B cell (primary cell): ENCODE results near the gene DGCR6L. TPM values are rescaled to one million over a fixed set of nuclear protein-coding genes. Genes with fewer than 3 reads are reported as not detected.
"Not testable (repeated sequence)": the region's sequence is repeated elsewhere in the genome, so short reads cannot be mapped to it uniquely, and the experiment has no call there.

ENCODE experiments used
- ATAC-seq: fragments of 200-7000 bp; cut with Tn5 transposase; one replicate; pipeline ENCODE4 v1.10.0; 2021; ENCODE audit warnings: low read depth, mild to moderate bottlenecking, moderate number of reproducible peaks, moderate library complexity
- CTCF ChIA-PET: fragments of 350-600 bp; sonication (Branson Sonifier 250); formaldehyde crosslinking; loops from one replicate; lab custom pipeline; 2021; ENCODE audit warnings: antibody characterized with exemption, inconsistent platforms; lab: Charles Lee
- POLR2A ChIA-PET: fragments of 350-600 bp; sonication (Branson Sonifier 250); formaldehyde crosslinking; loops from one replicate; lab custom pipeline; 2021; ENCODE audit warnings: antibody characterized with exemption; lab: Charles Lee
- DNase-seq: peaks from one replicate; pipeline ENCODE4 v3.0.0; 2013
- H2AFZ ChIP-seq: 2 replicates; pipeline ENCODE4 v1.6.1; 2012; ENCODE audit warnings: mild to moderate bottlenecking, low read depth, low read length; ENCODE audit not compliant: insufficient read depth, poor library complexity, severe bottlenecking
- H3K27ac ChIP-seq, 2 donors: 1 replicate in 1 of 2; 2 replicates in 1 of 2; pipeline ENCODE4 v1.5.1; 2012 to 2013; ENCODE audit warnings: low read length in 2 of 2, mild to moderate bottlenecking in 2 of 2, moderate library complexity in 1 of 2
- H3K27me3 ChIP-seq, 4 experiments: fragments of 200-600 bp in 1 of 4; sonication (generic) in 1 of 4; replicated peaks in 1 of 4; 1 replicate in 2 of 4; 2 replicates in 2 of 4; pipeline versions ENCODE4 v1.6.1 to v1.7.0; 2013 to 2016; ENCODE audit warnings: low read length in 3 of 4, mild to moderate bottlenecking in 2 of 4, mixed read lengths in 1 of 4, moderate library complexity in 1 of 4; ENCODE audit not compliant: insufficient read depth in 4 of 4, control insufficient read depth in 3 of 4; ENCODE audit errors: control extremely low read depth in 1 of 4
- H3K36me3 ChIP-seq, 2 experiments: replicated peaks in 1 of 2; 1 replicate in 1 of 2; 2 replicates in 1 of 2; pipeline versions ENCODE4 v1.6.1 to v1.7.1; 2013; ENCODE audit warnings: low read length in 1 of 2; ENCODE audit not compliant: insufficient read depth in 2 of 2, control insufficient read depth in 1 of 2; ENCODE audit errors: control extremely low read depth in 1 of 2, extremely low read depth in 1 of 2
- H3K4me1 ChIP-seq, 2 donors: fragments of 200-600 bp in 1 of 2; sonication (generic) in 1 of 2; 1 replicate in 1 of 2; 2 replicates in 1 of 2; pipeline versions ENCODE4 v1.5.1 to v1.6.1; 2013 to 2017; ENCODE audit warnings: low read length in 2 of 2; ENCODE audit not compliant: control insufficient read depth in 2 of 2, insufficient read depth in 2 of 2
- H3K4me2 ChIP-seq: replicated peaks from 2 replicates; pipeline ENCODE3; 2012; ENCODE audit warnings: mild to moderate bottlenecking, low read depth, low read length; ENCODE audit not compliant: poor library complexity, severe bottlenecking
- H3K4me3 ChIP-seq, 5 experiments: fragments of 200-600 bp in 1 of 5; sonication (generic) in 1 of 5; 1 replicate in 3 of 5; 2 replicates in 2 of 5; pipeline versions ENCODE4 v1.5.1 to v1.7.0; 2011 to 2016; ENCODE audit warnings: low read length in 4 of 5, mild to moderate bottlenecking in 4 of 5, low read depth in 2 of 5, control low read depth in 1 of 5, moderate library complexity in 1 of 5; ENCODE audit not compliant: insufficient read depth in 1 of 5; ENCODE audit errors: control extremely low read depth in 1 of 5, extremely low read depth in 1 of 5
- H3K79me2 ChIP-seq: fragments of 200-600 bp; sonication (generic); one replicate; pipeline ENCODE4 v1.6.0; 2016; ENCODE audit warnings: low read length; ENCODE audit not compliant: control insufficient read depth, insufficient read depth
- H3K9ac ChIP-seq: fragments of 200-600 bp; sonication (generic); 2 replicates; pipeline ENCODE4 v1.6.1; 2017; ENCODE audit warnings: mild to moderate bottlenecking, low read length, moderate library complexity
- H3K9me3 ChIP-seq, 3 donors: one replicate each; pipeline versions ENCODE4 v1.6.1 to v1.7.1; 2013; ENCODE audit warnings: low read length in 2 of 3; ENCODE audit not compliant: control insufficient read depth in 2 of 3, insufficient read depth in 1 of 3; ENCODE audit errors: control extremely low read depth in 1 of 3
- H4K20me1 ChIP-seq: 2 replicates; pipeline ENCODE4 v1.6.0; 2012; ENCODE audit warnings: mild to moderate bottlenecking, low read length; ENCODE audit not compliant: insufficient read depth, control insufficient read depth, poor library complexity, severe bottlenecking
- H3K27ac Mint-ChIP-seq: one replicate; pipeline ENCODE4 v1.8.0; 2021; ENCODE audit warnings: mixed read lengths
- H3K27me3 Mint-ChIP-seq: one replicate; pipeline ENCODE4 v1.8.0; 2021; ENCODE audit warnings: mixed read lengths
- H3K4me1 Mint-ChIP-seq: one replicate; pipeline ENCODE4 v1.8.0; 2021; ENCODE audit warnings: mixed read lengths
- H3K4me3 Mint-ChIP-seq: one replicate; pipeline ENCODE4 v1.8.0; 2021; ENCODE audit warnings: mixed read lengths
- H3K9me3 Mint-ChIP-seq: one replicate; pipeline ENCODE4 v1.8.0; 2022; ENCODE audit warnings: mixed read lengths; ENCODE audit not compliant: insufficient read depth
- EZH2 ChIP-seq: IDR thresholded peaks from 2 replicates; pipeline ENCODE4 v1.6.1; 2012; ENCODE audit warnings: borderline replicate concordance, low read depth, mild to moderate bottlenecking, moderate library complexity, low read length; ENCODE audit not compliant: insufficient read depth, poor library complexity, severe bottlenecking
- WGBS: methylation state at CpG from one replicate; pipeline ENCODE4 v1.1.5; 2013; ENCODE audit warnings: missing lambda C conversion rate; ENCODE audit not compliant: insufficient coverage; 5-methylcytosine and 5-hydroxymethylcytosine counted together
- intact Hi-C: fragments of 100-400 bp; cut with micrococcal nuclease; formaldehyde crosslinking; loops from one replicate; pipeline ENCODE4 v1.10.0; 2022
- polyA minus RNA-seq: library from RNA; depleted of rRNA, polyadenylated mRNA; stranded (reverse); fragments of >200 nt; gene quantifications from 2 replicates; pipeline ENCODE4 v1.2.3, GENCODE V29; 2012
- polyA plus RNA-seq: library from polyadenylated mRNA; depleted of rRNA; stranded (reverse); fragments of >200 nt; gene quantifications from 2 replicates; pipeline ENCODE4 v1.2.3, GENCODE V29; 2012
- total RNA-seq, 2 donors: library from RNA; stranded (reverse); fragments of 120-200 nt in 1 of 2; gene quantifications; 1 replicate in 1 of 2; 2 replicates in 1 of 2; pipeline versions ENCODE4 v1.2.3 to v1.2.4, GENCODE V29; 2013 to 2022
- TF ChIP-seq, protein P1 (sequence below): fragments of 200-600 bp; IDR thresholded peaks from one replicate; pipeline ENCODE4 v1.8.0; 2022; ENCODE audit warnings: antibody characterized with exemption, mild to moderate bottlenecking

Gene DGCR6L
- total RNA-seq (20.5 and 21.2 TPM in 2 replicates), polyA plus RNA-seq (24.3 and 33.4 TPM in 2 replicates), polyA minus RNA-seq (27.5 TPM in 2 replicates)
- 22.0 TPM for total RNA-seq (2013)

DNA sequence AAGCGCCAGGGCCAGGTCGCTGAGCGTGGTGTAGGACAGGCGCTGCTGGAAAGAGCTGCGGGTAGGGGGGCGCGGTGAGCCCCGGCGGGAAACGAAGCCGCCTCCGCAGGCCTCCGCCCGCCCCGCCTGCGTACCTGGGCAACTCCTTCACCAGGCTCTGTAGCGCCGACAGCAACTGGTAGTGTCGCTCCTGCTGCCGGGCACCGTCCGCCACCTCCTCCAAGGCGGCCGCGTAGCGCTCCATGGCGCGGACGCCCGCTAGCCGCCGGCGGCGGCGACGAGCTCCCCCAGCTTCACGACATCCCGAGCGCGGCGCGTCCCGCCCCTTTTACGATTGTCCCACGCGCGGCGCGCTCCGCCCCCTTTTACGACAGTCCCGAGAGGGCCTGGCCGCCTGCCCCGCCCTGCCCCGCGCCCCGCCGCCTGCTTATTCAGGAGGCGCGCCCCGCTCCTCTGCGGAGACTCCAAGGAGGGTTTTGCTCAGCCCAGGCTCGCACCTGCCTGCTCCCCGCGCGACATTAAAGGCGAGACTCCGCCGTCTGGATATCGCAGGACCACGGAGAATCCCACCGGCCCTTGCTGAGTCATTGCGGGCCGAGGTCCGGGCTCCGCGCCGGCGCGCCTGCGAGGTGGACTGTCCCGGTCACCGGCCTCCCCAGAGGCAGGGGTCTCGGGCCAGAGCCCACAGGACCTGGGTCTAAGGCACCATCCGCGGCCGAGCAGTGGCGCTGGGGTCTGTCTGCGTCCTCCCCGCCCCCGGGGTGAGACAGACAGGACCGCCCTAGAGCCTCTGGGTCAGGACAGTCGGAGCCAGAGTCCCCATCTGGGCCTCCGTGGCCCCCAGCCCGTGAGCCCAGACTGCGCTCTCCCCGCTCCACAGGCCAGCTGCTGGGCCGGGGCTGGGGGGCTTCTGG, at the start of gene DGCR6L:
Gene DGCR6L (minus strand): TSS at position 316 of the 914 bp plus-strand sequence. CDS start 72 bp downstream, at position 244.
- DNase-seq: peak; percentile 97
- H2AFZ ChIP-seq: peak within 1 kb of the TSS; percentile 99
- H3K4me1 ChIP-seq: peaks cover 6 to 20% of the 10 kb centered on the region in 2 donors
- Mint-ChIP-seq H3K4me1 (peaks cover 27% of the 10 kb centered on the region), H3K4me3 (peak within 1 kb of the TSS; percentile 93), H3K9me3 (no peaks in the 10 kb centered on the region), H3K27me3 (no peaks in the 10 kb centered on the region), H3K27ac (peak within 1 kb of the TSS; percentile 87)
- ATAC-seq: peak; percentile 91
- peaks cover 40% of the 10 kb centered on the region for H3K79me2 ChIP-seq
- intact Hi-C loops: loop anchor here (1.0 kb wide), 1 partner anchor 21 kb away; no protein-coding TSS in a partner anchor
- H3K9ac ChIP-seq: peak within 1 kb of the TSS; percentile 96
- peak within 1 kb of the TSS in 1 of 2 donors; percentile 74 for H3K27ac ChIP-seq
- H3K9me3 ChIP-seq: peaks cover 0 to 4% (median 0%) of the 10 kb centered on the region in 3 donors
- peak within 1 kb of the TSS; percentile 98 for H3K4me2 ChIP-seq
- TF ChIP-seq, protein P1, sequence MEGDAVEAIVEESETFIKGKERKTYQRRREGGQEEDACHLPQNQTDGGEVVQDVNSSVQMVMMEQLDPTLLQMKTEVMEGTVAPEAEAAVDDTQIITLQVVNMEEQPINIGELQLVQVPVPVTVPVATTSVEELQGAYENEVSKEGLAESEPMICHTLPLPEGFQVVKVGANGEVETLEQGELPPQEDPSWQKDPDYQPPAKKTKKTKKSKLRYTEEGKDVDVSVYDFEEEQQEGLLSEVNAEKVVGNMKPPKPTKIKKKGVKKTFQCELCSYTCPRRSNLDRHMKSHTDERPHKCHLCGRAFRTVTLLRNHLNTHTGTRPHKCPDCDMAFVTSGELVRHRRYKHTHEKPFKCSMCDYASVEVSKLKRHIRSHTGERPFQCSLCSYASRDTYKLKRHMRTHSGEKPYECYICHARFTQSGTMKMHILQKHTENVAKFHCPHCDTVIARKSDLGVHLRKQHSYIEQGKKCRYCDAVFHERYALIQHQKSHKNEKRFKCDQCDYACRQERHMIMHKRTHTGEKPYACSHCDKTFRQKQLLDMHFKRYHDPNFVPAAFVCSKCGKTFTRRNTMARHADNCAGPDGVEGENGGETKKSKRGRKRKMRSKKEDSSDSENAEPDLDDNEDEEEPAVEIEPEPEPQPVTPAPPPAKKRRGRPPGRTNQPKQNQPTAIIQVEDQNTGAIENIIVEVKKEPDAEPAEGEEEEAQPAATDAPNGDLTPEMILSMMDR: no peak
- no peak for TF ChIP-seq EZH2
- CTCF ChIA-PET: interaction anchor here (1.0 to 1.4 kb wide), 2 partner anchors 35 to 164 kb away, joined by 4 to 8 read pairs; no protein-coding TSS in a partner anchor
- H3K4me3 ChIP-seq: peak within 1 kb of the TSS; percentile 42 to 90 (median 90)
- H4K20me1 ChIP-seq: peaks cover 12% of the 10 kb centered on the region
- POLR2A ChIA-PET: interaction anchor here (0.5 to 1.2 kb wide), 2 partner anchors 20 to 547 kb away, joined by 3 to 4 read pairs; no protein-coding TSS in a partner anchor
- under 1% methylated on average over 98 of the region's 98 CpGs for WGBS
- no peaks in the 10 kb centered on the region for H3K27me3 ChIP-seq
- no peaks in the 10 kb centered on the region for H3K36me3 ChIP-seq

DNA sequence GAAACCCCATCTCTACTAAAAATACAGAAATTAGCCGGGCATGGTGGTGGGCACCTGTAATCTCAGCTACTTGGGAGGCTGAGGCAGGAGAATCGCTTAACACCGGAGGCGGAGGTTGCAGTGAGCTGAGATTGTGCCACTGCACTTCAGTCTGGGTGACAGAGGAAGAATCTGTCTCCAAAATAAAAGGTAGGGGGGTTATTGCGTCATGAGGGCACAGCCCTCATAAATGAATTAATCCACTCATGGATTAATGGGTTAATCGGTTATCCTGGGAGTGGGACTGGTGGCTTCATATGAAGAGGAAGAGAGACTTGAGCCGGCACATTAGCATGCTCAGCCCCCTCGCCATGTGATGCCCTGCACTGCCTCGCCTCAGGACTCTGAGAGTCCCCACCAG, 49.0 kb upstream of the DGCR6L start:
- H3K9me3 Mint-ChIP-seq, H2AFZ ChIP-seq, H3K27ac ChIP-seq, H3K9ac ChIP-seq, H3K27me3 Mint-ChIP-seq, H3K9me3 ChIP-seq, H3K4me3 Mint-ChIP-seq, H3K4me2 ChIP-seq, H3K27me3 ChIP-seq, H3K36me3 ChIP-seq, intact Hi-C loops, DNase-seq, ATAC-seq, H3K79me2 ChIP-seq, H3K4me3 ChIP-seq, H3K27ac Mint-ChIP-seq, POLR2A ChIA-PET, H4K20me1 ChIP-seq, H3K4me1 ChIP-seq, CTCF ChIA-PET, H3K4me1 Mint-ChIP-seq: not testable (repeated sequence)
- 100% methylated on average over 3 of the region's 9 CpGs for WGBS

DNA sequence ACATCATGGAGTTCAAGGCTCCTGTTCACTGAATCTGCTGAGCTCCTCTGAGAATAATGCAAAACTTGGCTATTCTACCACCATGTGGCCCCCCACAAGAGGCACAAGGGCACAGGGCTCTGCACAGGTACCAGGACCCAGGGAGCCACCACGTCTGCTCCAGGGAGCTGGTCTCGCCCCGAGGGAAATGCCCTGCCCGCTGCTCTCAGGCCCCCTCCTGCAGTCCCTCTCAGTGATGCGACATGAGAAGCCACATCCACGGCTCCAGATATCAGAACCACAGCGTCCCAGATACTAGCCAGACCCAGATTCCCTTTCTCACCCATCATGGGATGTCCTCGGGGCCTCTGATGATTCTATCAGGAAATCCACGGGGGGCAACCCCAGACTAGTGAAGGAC, 47.0 kb upstream of the DGCR6L start:
- CTCF ChIA-PET, ATAC-seq, DNase-seq, H3K4me1 Mint-ChIP-seq, H3K9me3 ChIP-seq, H3K27ac Mint-ChIP-seq, H3K4me3 ChIP-seq, H3K27ac ChIP-seq, H3K27me3 ChIP-seq, H3K36me3 ChIP-seq, H3K9ac ChIP-seq, H3K79me2 ChIP-seq, H3K4me1 ChIP-seq, H3K4me3 Mint-ChIP-seq, POLR2A ChIA-PET, H3K27me3 Mint-ChIP-seq, H3K4me2 ChIP-seq, H4K20me1 ChIP-seq, H3K9me3 Mint-ChIP-seq, H2AFZ ChIP-seq, intact Hi-C loops: not testable (repeated sequence)
- WGBS: 95% methylated on average over 6 of the region's 9 CpGs
